ENCODE results near the gene POP7. TPM values are rescaled to one million over a fixed set of nuclear protein-coding genes. Genes with fewer than 3 reads are reported as not detected.
"Not testable (repeated sequence)": the region's sequence is repeated elsewhere in the genome, so short reads cannot be mapped to it uniquely, and the experiment has no call there.

Gene POP7
- total RNA-seq, 1 donor from 2014 or later: 77.3 TPM

- H3K9me3 Mint-ChIP-seq; H3K4me3 Mint-ChIP-seq; DNase-seq; intact Hi-C loops (cut with micrococcal nuclease); H3K27ac Mint-ChIP-seq; H3K36me3 Mint-ChIP-seq (ENCODE audit: low read depth); H3K4me1 Mint-ChIP-seq: not testable (repeated sequence)
- peaks cover 30% of the 10 kb centered on the region for H3K27me3 Mint-ChIP-seq
These were observed 11.2 kb downstream of the POP7 start for GRCh38 chr7:100717073-100717472.

DNA sequence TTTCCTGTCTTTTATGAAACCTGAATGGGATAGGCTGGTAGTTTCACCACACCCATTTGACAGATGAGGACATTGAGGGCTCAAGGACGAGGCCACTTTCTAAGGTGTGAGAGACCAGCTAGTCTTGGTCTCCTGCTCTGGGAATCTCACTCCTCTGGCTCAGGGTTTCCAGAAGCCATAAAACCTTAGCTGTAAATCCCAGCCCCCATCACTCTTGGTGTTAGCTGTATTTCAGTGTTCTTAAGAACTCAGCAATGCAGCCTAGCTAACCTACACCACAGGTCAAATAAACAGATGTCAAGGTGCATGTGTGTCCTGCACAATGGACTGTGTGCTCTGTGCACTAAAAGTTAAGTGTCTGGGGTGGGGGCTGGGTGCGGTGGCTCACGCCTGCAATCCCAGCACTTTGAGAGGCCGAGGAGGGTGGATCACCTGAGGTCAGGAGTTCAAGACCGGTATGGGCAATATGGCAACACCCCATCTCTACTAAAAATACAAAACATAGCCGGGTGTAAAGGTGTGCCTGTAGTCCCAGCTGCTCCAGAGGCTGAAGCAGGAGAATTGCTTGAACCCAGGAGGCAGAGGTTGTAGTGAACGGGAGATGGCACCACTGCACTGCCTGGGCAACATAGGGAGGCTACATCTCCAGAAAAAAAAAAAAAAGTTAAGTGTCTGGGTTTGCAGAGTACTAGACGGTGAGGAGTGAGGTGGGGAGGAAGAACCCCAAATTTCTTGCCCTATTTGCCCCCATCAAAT, 13.8 kb downstream of the POP7 start:
- no peaks in the 10 kb centered on the region for H3K9me3 Mint-ChIP-seq
- H3K27ac Mint-ChIP-seq: no peak overlapping the region
- intact Hi-C loops (cut with micrococcal nuclease): loop anchor here (10.0 kb wide), 1 partner anchor 65 kb away; no protein-coding TSS in a partner anchor
- H3K27me3 Mint-ChIP-seq: peaks cover 43% of the 10 kb centered on the region
- H3K4me3 Mint-ChIP-seq: no peak overlapping the region
- H3K36me3 Mint-ChIP-seq (ENCODE audit: low read depth): no peaks in the 10 kb centered on the region
- H3K4me1 Mint-ChIP-seq: no peaks in the 10 kb centered on the region
- no peak for DNase-seq

DNA sequence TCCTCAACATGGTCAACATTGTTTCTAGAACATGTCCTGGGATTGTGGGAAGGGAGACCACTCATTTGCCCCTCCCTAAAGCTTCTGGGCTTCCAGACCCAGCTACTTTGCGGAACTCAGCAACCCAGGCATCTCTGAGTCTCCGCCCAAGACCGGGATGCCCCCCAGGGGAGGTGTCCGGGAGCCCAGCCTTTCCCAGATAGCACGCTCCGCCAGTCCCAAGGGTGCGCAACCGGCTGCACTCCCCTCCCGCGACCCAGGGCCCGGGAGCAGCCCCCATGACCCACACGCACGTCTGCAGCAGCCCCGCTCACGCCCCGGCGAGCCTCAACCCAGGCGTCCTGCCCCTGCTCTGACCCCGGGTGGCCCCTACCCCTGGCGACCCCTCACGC, 14.4 kb downstream of the POP7 start, which contains the start of gene EPO:
Gene EPO, plus strand, starts transcription at position 190 of the 392 bp plus-strand sequence. CDS start 513 bp downstream, outside the sequence.
- intact Hi-C loops (cut with micrococcal nuclease): loop anchor here (10.0 kb wide), 1 partner anchor 65 kb away; no protein-coding TSS in a partner anchor
- no peak for DNase-seq
- Mint-ChIP-seq H3K27me3 (peaks cover 45% of the 10 kb centered on the region), H3K36me3 (ENCODE audit: low read depth) (no peaks in the 10 kb centered on the region), H3K4me1 (peaks cover 3% of the 10 kb centered on the region), H3K4me3 (no peak within 1 kb of the TSS), H3K9me3 (no peaks in the 10 kb centered on the region), H3K27ac (no peak within 1 kb of the TSS)

DNA sequence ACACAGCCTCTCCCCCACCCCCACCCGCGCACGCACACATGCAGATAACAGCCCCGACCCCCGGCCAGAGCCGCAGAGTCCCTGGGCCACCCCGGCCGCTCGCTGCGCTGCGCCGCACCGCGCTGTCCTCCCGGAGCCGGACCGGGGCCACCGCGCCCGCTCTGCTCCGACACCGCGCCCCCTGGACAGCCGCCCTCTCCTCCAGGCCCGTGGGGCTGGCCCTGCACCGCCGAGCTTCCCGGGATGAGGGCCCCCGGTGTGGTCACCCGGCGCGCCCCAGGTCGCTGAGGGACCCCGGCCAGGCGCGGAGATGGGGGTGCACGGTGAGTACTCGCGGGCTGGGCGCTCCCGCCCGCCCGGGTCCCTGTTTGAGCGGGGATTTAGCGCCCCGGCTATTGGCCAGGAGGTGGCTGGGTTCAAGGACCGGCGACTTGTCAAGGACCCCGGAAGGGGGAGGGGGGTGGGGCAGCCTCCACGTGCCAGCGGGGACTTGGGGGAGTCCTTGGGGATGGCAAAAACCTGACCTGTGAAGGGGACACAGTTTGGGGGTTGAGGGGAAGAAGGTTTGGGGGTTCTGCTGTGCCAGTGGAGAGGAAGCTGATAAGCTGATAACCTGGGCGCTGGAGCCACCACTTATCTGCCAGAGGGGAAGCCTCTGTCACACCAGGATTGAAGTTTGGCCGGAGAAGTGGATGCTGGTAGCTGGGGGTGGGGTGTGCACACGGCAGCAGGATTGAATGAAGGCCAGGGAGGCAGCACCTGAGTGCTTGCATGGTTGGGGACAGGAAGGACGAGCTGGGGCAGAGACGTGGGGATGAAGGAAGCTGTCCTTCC, 15.0 kb downstream of the POP7 start:
- Mint-ChIP-seq H3K4me1 (peaks cover 6% of the 10 kb centered on the region), H3K27ac (no peak overlapping the region), H3K4me3 (no peak overlapping the region), H3K27me3 (peaks cover 45% of the 10 kb centered on the region), H3K9me3 (no peaks in the 10 kb centered on the region), H3K36me3 (ENCODE audit: low read depth) (no peaks in the 10 kb centered on the region)
- intact Hi-C loops (cut with micrococcal nuclease): loop anchor here (10.0 kb wide), 1 partner anchor 64 kb away; no protein-coding TSS in a partner anchor
- no peak for DNase-seq

- peaks cover 6% of the 10 kb centered on the region for H3K4me1 Mint-ChIP-seq
- no peak for DNase-seq
- H3K36me3 Mint-ChIP-seq (ENCODE audit: low read depth): no peaks in the 10 kb centered on the region
- intact Hi-C loops (cut with micrococcal nuclease): loop anchor here (10.0 kb wide), 1 partner anchor 63 kb away; no protein-coding TSS in a partner anchor
- H3K9me3 Mint-ChIP-seq: no peaks in the 10 kb centered on the region
- no peak overlapping the region for H3K27ac Mint-ChIP-seq
- no peak overlapping the region for H3K4me3 Mint-ChIP-seq
- H3K27me3 Mint-ChIP-seq: peaks cover 46% of the 10 kb centered on the region
These were observed 15.5 kb downstream of the POP7 start for GRCh38 chr7:100721505-100721812.

DNA sequence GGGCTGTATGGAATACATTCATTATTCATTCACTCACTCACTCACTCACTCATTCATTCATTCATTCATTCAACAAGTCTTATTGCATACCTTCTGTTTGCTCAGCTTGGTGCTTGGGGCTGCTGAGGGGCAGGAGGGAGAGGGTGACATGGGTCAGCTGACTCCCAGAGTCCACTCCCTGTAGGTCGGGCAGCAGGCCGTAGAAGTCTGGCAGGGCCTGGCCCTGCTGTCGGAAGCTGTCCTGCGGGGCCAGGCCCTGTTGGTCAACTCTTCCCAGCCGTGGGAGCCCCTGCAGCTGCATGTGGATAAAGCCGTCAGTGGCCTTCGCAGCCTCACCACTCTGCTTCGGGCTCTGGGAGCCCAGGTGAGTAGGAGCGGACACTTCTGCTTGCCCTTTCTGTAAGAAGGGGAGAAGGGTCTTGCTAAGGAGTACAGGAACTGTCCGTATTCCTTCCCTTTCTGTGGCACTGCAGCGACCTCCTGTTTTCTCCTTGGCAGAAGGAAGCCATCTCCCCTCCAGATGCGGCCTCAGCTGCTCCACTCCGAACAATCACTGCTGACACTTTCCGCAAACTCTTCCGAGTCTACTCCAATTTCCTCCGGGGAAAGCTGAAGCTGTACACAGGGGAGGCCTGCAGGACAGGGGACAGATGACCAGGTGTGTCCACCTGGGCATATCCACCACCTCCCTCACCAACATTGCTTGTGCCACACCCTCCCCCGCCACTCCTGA, 16.7 kb downstream of the POP7 start:
- no peak for DNase-seq
- H3K36me3 Mint-ChIP-seq (ENCODE audit: low read depth): no peaks in the 10 kb centered on the region
- H3K27me3 Mint-ChIP-seq: peaks cover 46% of the 10 kb centered on the region
- H3K4me1 Mint-ChIP-seq: peaks cover 6% of the 10 kb centered on the region
- intact Hi-C loops (cut with micrococcal nuclease): loop anchor here (10.0 kb wide), 1 partner anchor 62 kb away; no protein-coding TSS in a partner anchor
- no peaks in the 10 kb centered on the region for H3K9me3 Mint-ChIP-seq
- H3K4me3 Mint-ChIP-seq: no peak overlapping the region
- no peak overlapping the region for H3K27ac Mint-ChIP-seq

DNA sequence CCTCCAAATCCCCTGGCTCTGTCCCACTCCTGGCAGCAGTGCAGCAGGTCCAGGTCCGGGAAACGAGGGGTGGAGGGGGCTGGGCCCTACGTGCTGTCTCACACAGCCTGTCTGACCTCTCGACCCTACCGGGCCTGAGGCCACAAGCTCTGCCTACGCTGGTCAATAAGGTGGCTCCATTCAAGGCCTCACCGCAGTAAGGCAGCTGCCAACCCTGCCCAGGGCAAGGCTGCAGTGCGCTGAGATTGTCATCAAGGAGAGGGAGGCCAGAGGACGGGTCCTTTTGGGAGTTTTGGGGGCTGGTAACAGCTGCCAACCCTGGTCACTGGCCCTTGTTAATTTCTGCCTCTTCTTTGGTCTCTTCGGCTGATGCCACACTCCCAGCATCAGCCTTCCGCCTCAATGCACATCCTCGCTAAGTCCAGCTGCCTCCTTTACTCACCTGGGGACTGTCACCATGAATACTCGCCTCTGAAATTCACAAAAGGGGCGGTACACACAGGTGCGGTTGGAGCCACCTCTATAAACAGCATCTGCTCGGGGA, 17.9 kb downstream of the POP7 start:
- H3K4me3 Mint-ChIP-seq: no peak overlapping the region
- peaks cover 39% of the 10 kb centered on the region for H3K27me3 Mint-ChIP-seq
- H3K36me3 Mint-ChIP-seq (ENCODE audit: low read depth): no peaks in the 10 kb centered on the region

DNA sequence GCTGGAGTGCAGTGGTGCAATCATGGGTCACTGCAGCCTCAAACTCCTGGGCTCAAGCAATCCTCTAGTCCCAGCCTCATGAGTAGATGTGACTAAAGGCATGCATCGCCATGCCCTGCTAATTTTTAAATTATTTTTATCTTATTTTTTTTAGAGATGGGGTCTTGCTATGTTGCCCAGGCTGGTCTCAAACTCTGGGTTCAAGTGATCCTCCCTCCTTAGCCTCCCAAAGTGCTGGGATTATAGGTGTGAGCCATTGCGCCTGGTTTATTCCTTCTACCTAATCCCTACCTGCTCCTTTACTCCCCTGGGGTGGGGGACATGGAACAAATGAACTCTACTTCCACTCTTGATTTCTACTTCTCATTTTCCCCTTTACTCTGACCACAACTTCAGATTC, 18.4 kb downstream of the POP7 start:
- not testable (repeated sequence) for H3K4me1 Mint-ChIP-seq; H3K4me3 Mint-ChIP-seq; H3K27ac Mint-ChIP-seq; H3K9me3 Mint-ChIP-seq; DNase-seq; H3K36me3 Mint-ChIP-seq (ENCODE audit: low read depth)
- intact Hi-C loops (cut with micrococcal nuclease): loop anchor here (10.0 kb wide), 1 partner anchor 60 kb away; no protein-coding TSS in a partner anchor
- H3K27me3 Mint-ChIP-seq: peaks cover 35% of the 10 kb centered on the region

More for the DNA sequence above, 17.9 kb downstream of the POP7 start:
- H3K27ac Mint-ChIP-seq: no peak overlapping the region
- intact Hi-C loops (cut with micrococcal nuclease): loop anchor here (10.0 kb wide), 1 partner anchor 61 kb away; no protein-coding TSS in a partner anchor
- DNase-seq: no peak
- no peaks in the 10 kb centered on the region for H3K9me3 Mint-ChIP-seq
- H3K4me1 Mint-ChIP-seq: peaks cover 6% of the 10 kb centered on the region

- H3K4me1 Mint-ChIP-seq: peaks cover 6% of the 10 kb centered on the region
- peaks cover 15% of the 10 kb centered on the region for H3K27me3 Mint-ChIP-seq
- H3K27ac Mint-ChIP-seq: no peak overlapping the region
- H3K4me3 Mint-ChIP-seq: no peak overlapping the region
- intact Hi-C loops (cut with micrococcal nuclease): loop anchor here (10.0 kb wide), 1 partner anchor 58 kb away; no protein-coding TSS in a partner anchor
- no peaks in the 10 kb centered on the region for H3K36me3 Mint-ChIP-seq (ENCODE audit: low read depth)
- H3K9me3 Mint-ChIP-seq: no peaks in the 10 kb centered on the region
- no peak for DNase-seq
These were observed 21.3 kb downstream of the POP7 start for GRCh38 chr7:100726996-100727761.

- no peak for DNase-seq
- intact Hi-C loops (cut with micrococcal nuclease): loop anchor here (10.0 kb wide), 1 partner anchor 57 kb away; no protein-coding TSS in a partner anchor
- Mint-ChIP-seq H3K27ac (no peak overlapping the region), H3K4me1 (peaks cover 6% of the 10 kb centered on the region), H3K27me3 (peaks cover 10% of the 10 kb centered on the region), H3K36me3 (ENCODE audit: low read depth) (no peaks in the 10 kb centered on the region), H3K4me3 (no peak overlapping the region), H3K9me3 (no peaks in the 10 kb centered on the region)
These were observed 22.3 kb downstream of the POP7 start for GRCh38 chr7:100728196-100728595.

- Mint-ChIP-seq H3K36me3 (ENCODE audit: low read depth) (no peaks in the 10 kb centered on the region), H3K27ac (no peak overlapping the region), H3K4me3 (no peak overlapping the region), H3K27me3 (peaks cover 7% of the 10 kb centered on the region), H3K9me3 (no peaks in the 10 kb centered on the region), H3K4me1 (peaks cover 5% of the 10 kb centered on the region)
- DNase-seq: no peak
- intact Hi-C loops (cut with micrococcal nuclease): no loop called here
These were observed 24.3 kb downstream of the POP7 start for GRCh38 chr7:100730136-100730800.

DNA sequence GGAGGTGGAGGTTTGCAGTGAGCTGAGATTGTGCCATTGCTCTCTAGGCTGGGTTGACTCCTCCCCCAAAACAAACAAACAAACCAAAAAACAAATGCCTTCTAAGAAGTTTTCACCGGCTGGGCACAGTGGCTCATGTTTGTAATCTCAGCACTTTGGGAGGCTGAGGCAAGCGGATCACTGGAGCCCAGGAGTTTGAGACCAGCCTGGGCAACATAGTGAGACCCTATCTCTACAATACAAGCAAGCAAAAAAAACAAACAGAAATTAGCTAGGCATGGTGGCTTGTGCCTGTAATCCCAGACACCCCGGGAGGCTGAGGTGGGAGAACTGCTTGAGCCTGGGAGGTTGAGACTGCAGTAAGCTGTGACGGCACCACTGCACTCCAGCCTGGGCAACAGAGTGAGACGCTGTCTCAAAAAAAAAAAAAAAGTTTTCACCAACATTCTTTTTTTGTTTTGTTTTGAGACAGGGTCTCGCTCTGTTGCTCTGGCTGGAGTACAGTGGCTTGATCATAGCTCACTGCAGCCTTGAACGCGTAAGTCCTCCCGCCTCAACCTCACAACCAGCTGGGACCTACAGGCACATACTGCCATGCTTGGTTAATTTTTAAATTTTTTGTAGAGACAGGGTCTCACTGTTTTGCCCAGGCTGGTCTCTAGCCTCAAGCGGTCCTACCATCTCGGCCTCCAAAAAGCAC, 26.2 kb downstream of the POP7 start:
- Mint-ChIP-seq H3K9me3 (no peaks in the 10 kb centered on the region), H3K27ac (no peak overlapping the region), H3K4me3 (no peak overlapping the region), H3K36me3 (ENCODE audit: low read depth) (no peaks in the 10 kb centered on the region), H3K4me1 (peaks cover 2% of the 10 kb centered on the region), H3K27me3 (peaks cover 5% of the 10 kb centered on the region)
- no peak for DNase-seq
- intact Hi-C loops (cut with micrococcal nuclease): no loop called here

Data from activated CD4-positive, alpha-beta T cell treated with anti-CD3 and anti-CD28 coated beads, Interleukin-2, amount 10 ng/mL, durations not matched to agents 24 days and 14 days (primary cell).